Skeletal muscle satellite cell (primary cell): ENCODE data around the gene TRIOBP.
"Not testable (repeated sequence)": the region's sequence is repeated elsewhere in the genome, so short reads cannot be mapped to it uniquely, and the experiment has no call there.

ENCODE experiments used
- H3K27me3 ChIP-seq: 2 replicates; pipeline ENCODE4 v1.7.0; 2013; ENCODE audit warnings: low read length; ENCODE audit not compliant: control insufficient read depth, insufficient read depth
- H3K36me3 ChIP-seq: 2 replicates; pipeline ENCODE4 v1.7.0; 2013; ENCODE audit warnings: mild to moderate bottlenecking, control low read depth, low read length; ENCODE audit not compliant: insufficient read depth
- H3K4me1 ChIP-seq: 2 replicates; pipeline ENCODE4 v1.7.0; 2013; ENCODE audit warnings: low read length; ENCODE audit not compliant: control insufficient read depth, insufficient read depth
- H3K4me2 ChIP-seq: 2 replicates; pipeline ENCODE4 v1.7.0; 2013; ENCODE audit warnings: mild to moderate bottlenecking, low read length
- H3K4me3 ChIP-seq: 2 replicates; pipeline ENCODE4 v1.7.0; 2013; ENCODE audit warnings: low read length
- H3K9ac ChIP-seq: 2 replicates; pipeline ENCODE4 v1.7.0; 2013; ENCODE audit warnings: mild to moderate bottlenecking, low read depth, low read length, moderate library complexity
- H3K9me3 ChIP-seq: replicated peaks from 2 replicates; pipeline ENCODE4 v1.7.0; 2013; ENCODE audit warnings: mild to moderate bottlenecking, control low read depth, low read length

TRIOBP gene

DNA sequence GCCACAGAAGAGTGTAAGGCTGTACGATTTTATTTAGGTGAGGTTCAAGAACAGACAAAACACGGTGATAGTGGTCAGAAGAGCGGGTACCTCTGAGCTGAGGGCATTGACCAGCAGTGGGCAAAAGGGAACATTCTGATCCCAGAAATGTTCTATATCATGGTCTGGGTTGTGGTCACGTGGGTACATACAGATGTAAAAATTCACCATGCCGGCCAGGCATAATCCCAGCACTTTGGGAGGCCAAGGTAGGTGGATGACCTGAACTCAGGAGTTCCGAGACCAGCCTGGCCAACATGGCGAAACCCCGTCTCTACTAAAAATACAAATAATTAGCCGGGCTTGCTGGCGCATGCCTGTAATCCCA lies 79.8 kb downstream of the TRIOBP start:
- Histone ChIP-seq H3K27me3 (no peaks in the 10 kb centered on the region), H3K36me3 (peaks cover 35% of the 10 kb centered on the region), H3K4me2 (peak overlapping the region; percentile 56), H3K9me3 (no peaks in the 10 kb centered on the region), H3K4me1 (peaks cover 33% of the 10 kb centered on the region), H3K9ac (peak overlapping the region; percentile 62), H3K4me3 (no peak overlapping the region)

DNA sequence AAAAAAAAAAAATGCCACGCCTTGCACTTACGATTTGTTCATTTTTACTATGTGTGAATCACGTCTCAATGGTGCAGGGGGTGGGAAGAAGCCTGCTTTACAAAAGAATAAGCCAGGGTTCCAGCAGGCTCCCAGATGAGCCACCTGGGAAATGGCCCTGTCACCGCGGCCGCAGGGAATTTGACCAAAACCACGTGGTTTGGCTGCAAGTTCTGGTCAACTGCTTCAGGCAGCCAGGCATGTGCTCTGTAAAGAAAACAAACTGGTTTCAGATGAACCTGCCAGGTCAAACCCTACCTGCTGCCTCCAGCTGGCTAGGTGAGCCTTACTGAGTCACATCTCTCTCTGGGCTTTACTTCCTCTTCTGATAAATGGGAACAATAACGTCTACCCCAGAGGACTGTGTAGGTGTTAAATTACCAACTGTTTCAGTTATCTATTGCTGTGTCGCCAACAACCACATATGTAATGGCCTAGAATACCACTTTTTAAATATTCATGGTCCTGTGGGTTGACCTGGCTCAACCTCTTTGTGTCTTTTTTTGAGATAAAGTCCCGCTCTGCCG lies 80.4 kb downstream of the TRIOBP start:
- Histone ChIP-seq H3K36me3 (peaks cover 29% of the 10 kb centered on the region), H3K4me1 (peaks cover 39% of the 10 kb centered on the region), H3K27me3 (no peaks in the 10 kb centered on the region), H3K9ac (peak overlapping the region; percentile 62), H3K4me2 (peak overlapping the region; percentile 56), H3K9me3 (no peaks in the 10 kb centered on the region), H3K4me3 (no peak overlapping the region)

DNA sequence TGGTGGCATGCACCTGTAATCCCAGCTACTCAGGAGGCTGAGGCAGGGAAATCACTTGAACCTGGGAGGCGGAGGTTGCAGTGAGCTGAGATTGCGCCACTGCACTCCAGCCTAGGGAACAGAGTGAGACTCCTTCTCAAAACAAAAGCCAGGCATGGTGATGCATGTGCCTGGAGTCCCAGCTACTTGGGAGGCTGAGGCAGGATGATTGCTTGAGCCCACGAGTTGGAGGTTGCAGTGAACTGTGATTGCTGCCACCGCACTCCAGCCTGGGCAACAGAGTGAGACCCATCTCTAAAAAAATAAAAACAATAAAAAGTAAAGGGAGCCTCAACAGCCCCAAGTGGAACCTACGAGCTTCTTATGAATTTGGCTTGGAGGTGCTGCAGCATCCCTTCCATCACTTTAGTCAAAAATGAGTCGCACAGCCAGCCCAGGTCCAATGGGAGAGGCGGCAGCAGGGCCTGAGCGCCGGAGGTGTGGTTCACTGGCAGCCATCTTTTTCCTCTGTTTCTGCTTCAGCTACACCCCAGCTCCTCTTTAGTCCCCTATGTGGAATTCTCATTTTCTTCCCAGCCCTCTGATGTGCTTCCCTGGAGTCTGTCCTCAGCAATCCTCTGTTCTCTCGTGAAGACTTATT lies 81.6 kb downstream of the TRIOBP start:
- Histone ChIP-seq H3K9ac (no peak overlapping the region), H3K4me3 (no peak overlapping the region), H3K4me1 (peaks cover 46% of the 10 kb centered on the region), H3K4me2 (no peak overlapping the region), H3K27me3 (no peaks in the 10 kb centered on the region), H3K9me3 (no peaks in the 10 kb centered on the region), H3K36me3 (peaks cover 18% of the 10 kb centered on the region)

DNA sequence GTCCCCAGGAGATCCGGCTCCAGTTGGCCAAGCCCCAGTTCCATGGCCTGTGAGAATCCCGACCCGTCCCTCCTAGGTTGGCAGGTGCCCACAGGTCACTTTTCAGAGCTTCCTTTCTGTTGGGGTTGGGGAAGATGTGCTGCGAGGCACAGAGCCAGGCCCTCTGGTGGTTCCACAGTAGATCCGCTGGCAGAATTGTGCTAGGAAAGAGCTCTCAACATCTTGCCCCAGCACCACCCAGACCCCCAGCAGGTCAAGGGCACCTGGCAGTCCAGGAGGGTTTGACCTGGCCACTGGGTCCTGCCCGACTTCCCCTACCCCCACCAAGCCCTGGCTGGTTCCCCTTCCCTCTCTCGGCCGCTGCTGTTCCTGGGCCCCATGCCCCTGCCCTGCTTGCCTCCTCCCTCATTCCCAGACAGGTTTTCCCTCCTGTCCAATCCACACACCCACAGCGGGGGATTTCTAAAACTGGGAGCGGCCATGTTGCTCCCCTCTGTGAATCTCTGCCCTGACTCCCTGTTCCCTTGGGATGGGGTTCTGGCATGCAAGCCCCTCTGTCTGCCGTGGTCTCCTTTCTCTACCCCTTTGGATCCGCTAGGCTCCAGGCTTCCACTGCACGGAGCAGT lies 84.7 kb downstream of the TRIOBP start:
- no peak overlapping the region for H3K4me2 ChIP-seq
- peaks cover 24% of the 10 kb centered on the region for H3K4me1 ChIP-seq
- no peaks in the 10 kb centered on the region for H3K9me3 ChIP-seq
- H3K36me3 ChIP-seq: no peaks in the 10 kb centered on the region
- H3K4me3 ChIP-seq: no peak overlapping the region
- no peak overlapping the region for H3K9ac ChIP-seq
- H3K27me3 ChIP-seq: no peaks in the 10 kb centered on the region

DNA sequence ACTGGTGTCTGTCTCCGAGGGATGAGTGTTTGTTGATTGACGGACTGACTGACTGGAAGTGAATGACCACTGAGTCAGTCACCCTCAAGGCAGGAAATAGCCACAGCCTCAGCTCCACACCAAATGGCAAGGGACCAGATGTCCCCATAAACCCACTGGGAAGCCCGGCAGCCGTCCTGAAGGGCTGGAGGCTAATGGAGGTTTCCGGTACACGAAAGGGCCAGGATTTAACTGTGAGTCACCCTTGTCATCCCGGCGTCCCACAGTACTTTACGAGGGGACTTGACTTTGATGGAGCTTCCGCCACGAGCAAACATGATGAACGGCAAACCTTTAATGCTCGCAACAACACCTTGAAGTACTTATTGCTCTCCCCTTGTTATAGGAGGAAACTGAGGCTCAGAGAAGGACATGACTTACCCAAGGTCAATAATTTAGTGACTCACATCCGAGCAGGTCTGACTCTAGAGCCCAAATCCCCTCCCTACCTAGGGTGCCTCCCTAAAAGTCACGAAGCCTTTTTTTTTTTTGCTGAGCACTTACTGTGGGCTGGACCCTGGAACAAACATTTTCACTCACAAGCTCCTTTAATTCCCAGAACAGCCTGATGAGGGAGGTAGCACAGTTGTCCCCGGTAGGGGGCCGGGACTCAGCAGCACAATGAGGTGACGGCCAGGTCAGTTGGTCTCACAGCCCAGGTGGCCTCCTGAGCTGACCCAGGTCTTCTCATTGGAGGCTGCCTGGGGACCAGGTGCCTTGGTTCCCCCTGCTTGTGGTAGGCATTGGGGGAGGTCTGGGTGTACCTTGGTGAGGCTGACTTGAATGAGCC lies 85.7 kb downstream of the TRIOBP start:
- Histone ChIP-seq H3K4me1 (peaks cover 14% of the 10 kb centered on the region), H3K9ac (no peak overlapping the region), H3K4me3 (no peak overlapping the region), H3K27me3 (no peaks in the 10 kb centered on the region), H3K36me3 (no peaks in the 10 kb centered on the region), H3K9me3 (no peaks in the 10 kb centered on the region), H3K4me2 (peak overlapping the region; percentile 22)

DNA sequence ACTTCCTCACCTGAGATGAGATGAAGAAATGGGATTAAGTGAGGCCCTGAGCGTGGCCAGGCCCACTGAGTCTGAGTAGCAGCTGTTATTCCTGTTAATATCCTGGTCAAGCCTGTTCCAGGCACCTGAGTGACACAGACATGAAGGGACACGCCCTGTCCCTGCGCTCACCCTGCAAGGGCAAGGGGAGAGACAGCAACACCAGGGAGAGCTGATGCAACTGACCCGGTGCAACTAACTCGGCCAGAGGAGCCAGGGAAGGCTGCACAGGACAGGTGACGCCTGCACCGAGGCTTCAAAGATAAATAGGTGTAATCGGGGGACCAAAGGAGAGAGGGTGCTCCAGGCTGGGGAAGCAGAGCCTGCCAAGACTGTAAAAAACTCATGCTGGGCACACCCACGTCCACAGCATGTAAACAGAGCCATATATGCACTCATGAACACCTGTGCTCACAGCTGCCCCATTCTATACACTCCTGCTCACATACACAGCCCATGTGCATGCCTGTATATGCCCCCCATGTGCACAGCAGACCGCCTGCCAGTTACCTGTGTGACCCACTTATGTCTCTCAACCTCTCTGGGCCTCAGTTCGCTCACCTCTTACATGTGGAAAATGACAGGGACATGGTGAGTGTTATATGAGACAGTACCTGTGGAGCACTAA lies 88.1 kb downstream of the TRIOBP start:
- H3K9ac ChIP-seq: no peak overlapping the region
- H3K27me3 ChIP-seq: no peaks in the 10 kb centered on the region
- no peaks in the 10 kb centered on the region for H3K36me3 ChIP-seq
- no peak overlapping the region for H3K4me2 ChIP-seq
- H3K9me3 ChIP-seq: no peaks in the 10 kb centered on the region
- H3K4me3 ChIP-seq: no peak overlapping the region
- H3K4me1 ChIP-seq: peaks cover 14% of the 10 kb centered on the region

DNA sequence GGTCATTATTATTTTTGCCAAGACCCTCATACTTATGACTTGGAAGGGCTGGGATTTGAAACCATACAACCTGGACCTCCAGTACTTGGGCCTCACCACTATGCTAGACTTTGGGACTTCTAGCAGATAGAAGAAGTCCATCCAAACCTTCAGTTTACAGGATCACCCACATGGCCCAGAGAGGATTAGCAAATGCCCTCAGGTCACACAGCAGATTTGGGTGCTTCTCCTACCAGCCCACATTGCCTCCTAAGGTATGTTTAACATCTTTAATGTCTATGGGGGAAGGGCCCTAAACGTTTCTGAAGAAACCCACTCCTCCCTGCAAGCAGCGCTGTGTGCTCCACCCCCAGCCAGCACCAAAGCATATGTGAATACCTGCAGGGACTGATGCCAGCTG lies 93.4 kb downstream of the TRIOBP start:
- Histone ChIP-seq H3K4me3 (no peak overlapping the region), H3K4me1 (no peaks in the 10 kb centered on the region), H3K9ac (no peak overlapping the region), H3K36me3 (no peaks in the 10 kb centered on the region), H3K9me3 (no peaks in the 10 kb centered on the region), H3K27me3 (no peaks in the 10 kb centered on the region), H3K4me2 (no peak overlapping the region)

DNA sequence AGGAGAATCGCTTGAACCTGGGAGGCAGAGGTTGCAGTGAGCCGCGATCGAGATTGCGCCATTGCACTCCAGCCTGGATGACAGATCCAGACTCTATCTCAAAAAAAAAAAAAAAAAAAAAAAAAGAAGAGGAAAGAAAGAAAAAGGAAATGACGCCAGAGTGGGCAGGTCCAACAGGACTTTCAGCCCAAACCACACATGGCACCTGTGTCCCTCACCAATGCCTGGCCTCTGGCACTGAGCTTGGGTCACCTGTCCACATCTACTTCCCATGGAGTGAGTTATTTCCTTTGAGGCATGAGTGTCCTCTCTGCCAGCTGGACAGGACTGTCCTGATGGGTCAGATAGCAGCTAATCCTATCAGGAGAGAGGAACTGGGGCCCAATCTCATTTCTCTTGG lies 95.6 kb downstream of the TRIOBP start:
- Histone ChIP-seq H3K36me3 (no peaks in the 10 kb centered on the region), H3K4me1 (no peaks in the 10 kb centered on the region), H3K4me3 (no peak overlapping the region), H3K27me3 (no peaks in the 10 kb centered on the region), H3K4me2 (no peak overlapping the region), H3K9ac (no peak overlapping the region), H3K9me3 (no peaks in the 10 kb centered on the region)

DNA sequence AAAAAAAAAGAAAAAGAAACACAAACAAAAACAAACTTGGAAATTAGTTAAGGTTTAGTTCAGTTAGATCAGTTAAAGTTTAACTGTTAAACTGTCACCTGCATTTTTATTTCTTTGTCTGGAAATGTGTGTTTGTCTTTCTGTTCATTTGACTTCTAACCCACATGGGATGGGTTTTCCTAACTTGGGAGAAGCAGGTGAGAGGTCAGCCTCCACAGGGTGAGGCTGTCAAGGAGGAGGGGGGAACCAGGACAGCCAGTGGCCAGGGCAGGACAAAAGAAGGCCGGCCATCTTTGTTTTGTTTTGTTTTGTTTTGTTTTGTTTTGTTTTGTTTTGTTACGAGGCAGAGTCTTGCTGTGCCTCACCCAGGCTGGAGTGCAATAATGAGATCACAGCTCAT lies 97.5 kb downstream of the TRIOBP start:
- Histone ChIP-seq H3K27me3 (peaks cover 5% of the 10 kb centered on the region), H3K4me3 (no peak overlapping the region), H3K9me3 (no peaks in the 10 kb centered on the region), H3K36me3 (no peaks in the 10 kb centered on the region), H3K4me2 (no peak overlapping the region), H3K4me1 (no peaks in the 10 kb centered on the region), H3K9ac (no peak overlapping the region)

DNA sequence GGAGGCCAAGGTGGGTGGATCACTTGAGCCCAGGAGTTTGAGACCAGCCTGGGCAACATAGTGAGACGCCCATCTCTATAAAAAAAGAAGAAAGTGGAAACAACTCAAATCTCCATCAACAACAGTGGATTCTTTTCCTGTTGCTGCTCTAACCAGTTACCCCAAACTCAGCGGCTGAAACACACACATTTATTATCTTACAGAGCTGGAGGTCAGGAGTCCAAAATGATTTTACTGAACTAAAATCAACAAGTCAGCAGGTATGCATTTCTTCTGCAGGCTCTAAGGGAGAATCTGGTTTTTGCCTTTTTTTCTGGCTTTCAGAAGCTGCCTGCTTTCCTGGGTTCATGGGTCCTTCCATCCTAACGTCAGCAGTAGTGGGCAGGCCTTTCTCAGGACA lies 99.2 kb downstream of the TRIOBP start:
- H3K4me2 ChIP-seq: no peak overlapping the region
- H3K36me3 ChIP-seq: no peaks in the 10 kb centered on the region
- no peaks in the 10 kb centered on the region for H3K9me3 ChIP-seq
- no peak overlapping the region for H3K9ac ChIP-seq
- H3K4me3 ChIP-seq: no peak overlapping the region
- no peaks in the 10 kb centered on the region for H3K4me1 ChIP-seq
- peaks cover 5% of the 10 kb centered on the region for H3K27me3 ChIP-seq

DNA sequence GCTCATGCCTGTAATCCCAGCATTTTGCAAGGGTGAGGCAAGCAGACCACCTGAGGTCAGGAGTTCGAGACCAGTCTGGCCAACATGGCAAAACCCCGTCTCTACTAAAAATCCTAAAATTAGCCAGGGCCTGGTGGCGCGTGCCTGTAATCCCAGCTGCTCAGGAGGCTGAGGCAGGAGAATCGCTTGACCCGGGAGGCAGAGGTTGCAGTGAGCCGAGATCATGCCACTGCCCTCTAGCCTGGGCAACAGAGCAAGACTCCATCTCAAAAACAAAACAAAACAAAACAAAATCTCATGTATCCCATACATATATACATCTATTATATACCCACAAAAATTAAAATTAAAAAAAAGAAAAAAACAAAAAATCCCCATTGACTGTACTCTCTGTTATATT lies 100.4 kb downstream of the TRIOBP start:
- not testable (repeated sequence) for H3K36me3 ChIP-seq, H3K4me2 ChIP-seq, H3K4me1 ChIP-seq, H3K4me3 ChIP-seq, H3K9ac ChIP-seq, H3K27me3 ChIP-seq, H3K9me3 ChIP-seq
